Measurements from ENCODE around the gene MDFI. TPM values are rescaled to one million over a fixed set of nuclear protein-coding genes. Genes with fewer than 3 reads are reported as not detected.

Gene MDFI
- total RNA-seq, 4 donors from 2014 or later = 1.4 to 6.5 (median 2.3) TPM; not detected in 1

DNA sequence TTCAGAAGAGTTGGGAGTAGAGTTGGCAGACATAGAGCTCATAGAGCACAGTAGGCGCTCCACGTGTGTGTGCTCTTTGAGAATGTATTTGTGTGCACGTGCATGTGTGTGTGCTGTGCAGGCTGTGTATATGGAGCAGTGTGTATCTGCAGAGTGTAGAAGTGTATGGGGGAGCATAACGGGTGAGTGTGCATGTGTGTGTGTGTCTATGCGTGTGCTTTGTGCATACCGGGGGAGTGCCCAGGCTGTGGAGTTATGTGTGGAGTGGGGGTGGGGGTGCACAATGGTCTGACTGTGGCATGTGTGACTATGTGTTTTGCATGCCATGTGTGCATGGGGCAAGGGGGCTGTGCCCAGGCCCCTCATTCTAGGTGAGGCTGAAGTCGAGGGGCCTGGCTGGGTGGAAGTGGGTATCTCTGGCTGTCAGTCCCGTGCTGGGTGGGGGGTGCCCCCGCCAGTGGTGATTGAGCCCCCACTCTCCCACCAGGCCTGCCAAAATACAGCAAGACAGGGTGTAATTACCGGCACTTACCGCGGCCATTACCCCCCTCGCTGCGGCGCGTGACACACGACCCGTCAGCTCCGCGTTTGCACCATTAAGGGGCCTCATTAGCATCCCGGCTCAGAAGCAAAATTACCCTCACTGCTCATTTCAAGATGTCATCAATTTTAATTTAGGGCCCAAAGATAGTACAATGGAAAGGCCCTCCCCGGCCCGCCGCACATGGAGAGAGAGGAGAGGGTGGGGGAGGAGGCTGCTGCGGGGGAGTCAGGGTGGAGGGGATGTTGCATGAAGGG is 39.1 kb downstream of the MDFI start:
- no peaks in the 10 kb centered on the region for H3K9me3 ChIP-seq
- peaks cover 17% of the 10 kb centered on the region for H3K27me3 ChIP-seq
- no peak for ATAC-seq
- no peak overlapping the region for H3K4me3 ChIP-seq
- H3K36me3 ChIP-seq = no peaks in the 10 kb centered on the region
- TF ChIP-seq, protein P1, sequence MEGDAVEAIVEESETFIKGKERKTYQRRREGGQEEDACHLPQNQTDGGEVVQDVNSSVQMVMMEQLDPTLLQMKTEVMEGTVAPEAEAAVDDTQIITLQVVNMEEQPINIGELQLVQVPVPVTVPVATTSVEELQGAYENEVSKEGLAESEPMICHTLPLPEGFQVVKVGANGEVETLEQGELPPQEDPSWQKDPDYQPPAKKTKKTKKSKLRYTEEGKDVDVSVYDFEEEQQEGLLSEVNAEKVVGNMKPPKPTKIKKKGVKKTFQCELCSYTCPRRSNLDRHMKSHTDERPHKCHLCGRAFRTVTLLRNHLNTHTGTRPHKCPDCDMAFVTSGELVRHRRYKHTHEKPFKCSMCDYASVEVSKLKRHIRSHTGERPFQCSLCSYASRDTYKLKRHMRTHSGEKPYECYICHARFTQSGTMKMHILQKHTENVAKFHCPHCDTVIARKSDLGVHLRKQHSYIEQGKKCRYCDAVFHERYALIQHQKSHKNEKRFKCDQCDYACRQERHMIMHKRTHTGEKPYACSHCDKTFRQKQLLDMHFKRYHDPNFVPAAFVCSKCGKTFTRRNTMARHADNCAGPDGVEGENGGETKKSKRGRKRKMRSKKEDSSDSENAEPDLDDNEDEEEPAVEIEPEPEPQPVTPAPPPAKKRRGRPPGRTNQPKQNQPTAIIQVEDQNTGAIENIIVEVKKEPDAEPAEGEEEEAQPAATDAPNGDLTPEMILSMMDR (IDR thresholded peaks at IDR 0.05) = no peak
- TF ChIP-seq POLR2AphosphoS5 (IDR thresholded peaks at IDR 0.05) (no peak), POLR2A (IDR thresholded peaks at IDR 0.05) (no peak), EP300 (IDR thresholded peaks at IDR 0.05) (no peak)
- 79 to 100% methylated on average over 1 to 9 of the region's 25 CpGs for WGBS, 2 donors (ENCODE audit: low coverage in 1 of 2)
- H3K4me1 ChIP-seq = peaks cover 0 to 6% (median 0%) of the 10 kb centered on the region in 3 donors
- no peak overlapping the region for H3K27ac ChIP-seq

DNA sequence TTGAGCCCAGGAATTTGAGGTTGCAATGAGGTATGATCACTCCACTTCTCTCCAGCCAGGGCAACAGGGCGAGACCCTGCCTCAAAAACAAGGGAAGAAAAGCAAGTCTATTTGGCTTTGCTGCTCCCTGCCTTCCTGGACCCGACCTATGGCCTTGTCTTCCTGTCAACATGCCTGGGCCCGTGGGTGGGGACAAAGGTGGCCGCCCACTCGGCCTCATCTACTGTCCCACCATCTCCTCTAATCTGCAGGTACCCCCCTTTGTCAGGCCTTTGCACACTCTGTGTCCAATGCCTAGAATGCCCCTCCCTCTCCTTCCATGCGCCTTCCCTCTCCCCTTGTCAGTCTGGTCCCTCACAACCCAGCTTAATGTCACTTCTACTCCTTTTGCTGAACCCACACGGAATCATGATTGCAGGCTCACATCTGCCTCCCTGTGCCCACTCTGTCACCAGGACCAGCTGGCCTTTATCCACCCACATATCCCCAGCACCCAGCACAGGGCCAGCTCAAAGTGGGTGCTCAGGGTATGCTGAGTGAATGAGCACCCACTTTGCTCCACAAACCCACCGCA is 40.3 kb downstream of the MDFI start:
- H3K4me1 ChIP-seq = peaks cover 0 to 19% (median 7%) of the 10 kb centered on the region in 3 donors
- H3K27me3 ChIP-seq = peaks cover 14% of the 10 kb centered on the region
- H3K36me3 ChIP-seq = no peaks in the 10 kb centered on the region
- TF ChIP-seq POLR2A (IDR thresholded peaks at IDR 0.05) (no peak), POLR2AphosphoS5 (IDR thresholded peaks at IDR 0.05) (no peak), EP300 (IDR thresholded peaks at IDR 0.05) (no peak)
- TF ChIP-seq, protein P1 (IDR thresholded peaks at IDR 0.05) = no peak
- no peak overlapping the region for H3K27ac ChIP-seq
- H3K9me3 ChIP-seq = no peaks in the 10 kb centered on the region
- no peak for ATAC-seq
- no peak overlapping the region for H3K4me3 ChIP-seq
- 91% methylated on average over 6 of the region's 8 CpGs; no CpG with 5 or more reads in 1 of the 2 donors for WGBS, 2 donors (ENCODE audit: low coverage in 1 of 2)

DNA sequence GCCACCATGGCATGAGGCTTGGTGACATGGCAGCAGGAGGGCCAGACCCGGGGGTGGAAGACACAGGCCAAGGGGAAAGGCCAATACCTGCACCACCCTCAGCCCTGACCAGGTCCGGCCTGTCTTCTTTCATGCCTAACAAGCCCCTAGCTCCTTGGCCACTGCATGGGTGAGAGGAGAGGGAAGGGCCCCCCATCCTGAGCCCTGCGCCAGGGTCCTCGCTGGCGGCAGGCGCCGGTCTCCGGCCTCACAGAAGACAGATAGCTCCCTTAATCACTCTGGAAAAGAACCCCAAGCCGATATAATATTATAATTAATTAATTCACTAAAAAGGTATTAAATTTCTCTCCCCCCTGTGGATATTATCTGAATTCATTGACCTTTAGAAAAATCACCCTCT is 41.4 kb downstream of the MDFI start:
- peaks cover 0 to 8% of the 10 kb centered on the region in 2 donors for H3K36me3 ChIP-seq
- no peak for TF ChIP-seq POLR2AphosphoS5 (IDR thresholded peaks at IDR 0.05)
- TF ChIP-seq EP300 (IDR thresholded peaks at IDR 0.05) = no peak
- TF ChIP-seq, protein P1 (IDR thresholded peaks at IDR 0.05) = no peak
- TF ChIP-seq POLR2A (IDR thresholded peaks at IDR 0.05) = no peak
- H3K4me1 ChIP-seq = peaks cover 0 to 23% (median 7%) of the 10 kb centered on the region in 3 donors
- H3K9me3 ChIP-seq = no peaks in the 10 kb centered on the region
- H3K27ac ChIP-seq = no peak overlapping the region
- H3K4me3 ChIP-seq = no peak overlapping the region
- WGBS, 2 donors (ENCODE audit: low coverage in 1 of 2) = 92 to 93% methylated on average over 4 to 9 of the region's 9 CpGs
- no peak for ATAC-seq
- H3K27me3 ChIP-seq = peaks cover 14% of the 10 kb centered on the region

DNA sequence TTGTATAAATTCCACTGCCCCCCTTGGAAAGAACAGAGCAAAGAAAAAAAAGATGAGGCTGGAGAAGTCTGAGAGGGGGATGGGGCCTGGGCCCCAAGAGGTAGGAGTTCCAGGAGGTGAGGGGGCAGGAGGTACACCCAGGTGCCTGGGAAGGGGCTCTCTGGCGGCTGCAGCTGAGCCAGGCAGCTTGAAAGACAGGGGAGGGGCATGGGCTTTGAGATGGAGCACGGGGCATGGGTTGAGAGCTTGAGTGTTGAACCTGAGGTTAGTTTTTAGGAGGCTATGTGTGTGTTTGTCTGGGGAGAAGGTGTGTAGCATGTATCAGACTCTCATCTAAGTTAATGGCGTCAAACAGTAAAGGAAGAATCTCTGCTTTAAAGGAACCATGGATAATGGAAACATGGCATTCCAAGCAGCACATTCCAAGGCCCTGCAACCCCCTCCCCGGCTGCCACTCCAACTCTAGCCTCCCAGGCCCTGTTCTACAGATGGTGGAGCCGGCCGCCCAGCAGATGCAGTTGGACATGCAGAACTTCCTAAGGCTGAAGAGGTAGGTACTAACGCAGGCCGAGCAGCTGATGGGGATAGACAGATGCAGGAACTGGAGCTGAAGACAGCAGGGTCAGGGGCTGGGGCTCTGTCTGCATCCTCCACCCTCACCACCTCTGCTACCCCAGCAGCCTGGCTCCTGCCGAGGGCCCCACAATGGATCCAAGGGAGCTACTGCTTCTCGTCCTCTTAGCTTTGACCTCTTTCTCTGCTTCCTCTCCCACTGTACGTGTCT is 42.1 kb downstream of the MDFI start:
- 52 to 72% methylated on average over 5 to 10 of the region's 11 CpGs for WGBS, 2 donors (ENCODE audit: low coverage in 1 of 2)
- no peaks in the 10 kb centered on the region for H3K9me3 ChIP-seq
- no peak overlapping the region for H3K27ac ChIP-seq
- peaks cover 0 to 15% of the 10 kb centered on the region in 2 donors for H3K36me3 ChIP-seq
- H3K4me1 ChIP-seq = peaks cover 0 to 23% (median 7%) of the 10 kb centered on the region in 3 donors
- H3K4me3 ChIP-seq = no peak overlapping the region
- H3K27me3 ChIP-seq = peaks cover 14% of the 10 kb centered on the region
- no peak for ATAC-seq
- TF ChIP-seq EP300 (IDR thresholded peaks at IDR 0.05) = no peak
- TF ChIP-seq POLR2AphosphoS5 (IDR thresholded peaks at IDR 0.05) = no peak

DNA sequence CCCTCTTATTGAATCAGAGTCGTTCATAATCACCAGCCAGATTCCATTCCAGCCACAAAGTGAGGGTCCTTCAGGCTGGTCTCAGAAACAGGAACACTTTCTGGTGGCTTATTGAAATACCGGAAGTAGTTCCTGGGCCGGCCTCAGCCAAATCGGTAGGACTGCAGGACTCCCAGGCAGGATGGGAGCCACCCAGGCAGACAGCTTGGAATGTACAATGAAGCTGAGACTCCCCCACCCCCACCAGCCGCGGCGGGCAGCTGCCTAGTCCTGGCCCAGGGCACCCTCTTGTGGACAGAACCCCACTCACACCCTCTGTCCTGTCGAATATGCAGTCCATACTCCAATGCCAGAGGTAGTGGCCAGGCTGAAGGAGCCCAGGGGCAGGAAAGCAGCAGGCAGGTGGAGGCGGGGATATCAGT is 43.8 kb downstream of the MDFI start:
- Histone ChIP-seq H3K27me3 (peaks cover 14% of the 10 kb centered on the region), H3K9me3 (no peaks in the 10 kb centered on the region), H3K36me3 (peaks cover 0 to 31% of the 10 kb centered on the region in 2 donors), H3K27ac (peak overlapping the region in 1 of 4 donors; percentile 78), H3K4me3 (no peak overlapping the region), H3K4me1 (peaks cover 0 to 23% (median 7%) of the 10 kb centered on the region in 3 donors)
- ATAC-seq = peak; percentile 85
- TF ChIP-seq, protein P1 (IDR thresholded peaks at IDR 0.05) = peak in 3 of 4 experiments; percentile 90
- TF ChIP-seq EP300 (IDR thresholded peaks at IDR 0.05) = no peak
- no peak for TF ChIP-seq POLR2AphosphoS5 (IDR thresholded peaks at IDR 0.05)
- no peak for TF ChIP-seq POLR2A (IDR thresholded peaks at IDR 0.05)
- 15 to 34% methylated on average over 2 to 3 of the region's 9 CpGs for WGBS, 2 donors (ENCODE audit: low coverage in 1 of 2)
